GM18511 (cell line): ENCODE data around the gene GBF1.

ENCODE experiments used
- ATAC-seq: cut with Tn5 transposase; IDR thresholded peaks from one replicate; pipeline ENCODE4 v1.9.1; 2021; ENCODE audit warnings: mild to moderate bottlenecking, moderate library complexity; ENCODE audit not compliant: unreplicated experiment

Gene GBF1

GRCh38 chr10:102335184-102335583 lies 89.9 kb downstream of the GBF1 start:
- no peak for ATAC-seq

GRCh38 chr10:102341038-102341688 lies 95.8 kb downstream of the GBF1 start:
- no peak for ATAC-seq

DNA sequence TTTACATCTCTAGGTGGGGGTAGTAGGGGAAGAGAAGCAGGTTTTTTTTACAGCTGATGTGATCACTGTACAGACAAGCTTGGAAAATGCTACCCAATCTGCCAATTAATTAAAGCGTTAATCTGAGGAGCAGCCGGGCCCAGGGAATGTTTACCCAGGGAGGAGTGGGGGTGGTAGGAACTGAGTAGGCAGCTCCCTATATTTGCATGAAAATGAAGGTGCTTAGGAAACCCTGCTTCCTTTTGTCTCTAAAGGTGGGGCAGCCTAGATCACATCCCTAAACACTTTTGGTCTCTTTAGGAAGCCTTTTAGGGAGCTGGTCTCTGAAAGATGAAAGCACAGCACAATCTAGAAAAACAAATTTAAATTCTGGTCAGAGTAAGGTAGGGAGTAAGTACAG lies 97.1 kb downstream of the GBF1 start:
- no peak for ATAC-seq

DNA sequence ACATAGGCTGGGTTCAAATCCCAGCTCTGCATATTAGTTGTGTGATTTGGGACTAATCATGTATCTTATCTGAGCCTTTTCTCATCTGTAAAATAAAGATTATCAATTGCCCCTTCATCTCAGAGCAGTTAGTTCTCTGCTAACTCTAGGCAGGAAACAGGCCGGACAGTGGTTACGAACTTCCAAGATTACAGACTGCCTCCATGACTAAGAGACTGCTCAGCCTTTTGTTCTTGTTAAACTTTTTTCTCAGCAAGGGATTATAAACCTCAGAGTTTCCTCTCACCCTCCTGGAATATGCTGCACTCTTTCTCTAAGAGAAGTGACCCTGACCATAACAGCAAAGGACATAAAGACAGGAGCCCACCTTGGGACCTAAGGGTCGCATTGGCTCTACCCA lies 97.6 kb downstream of the GBF1 start:
- no peak for ATAC-seq

GRCh38 chr10:102344067-102344466 lies 98.7 kb downstream of the GBF1 start:
- ATAC-seq, result no peak

DNA sequence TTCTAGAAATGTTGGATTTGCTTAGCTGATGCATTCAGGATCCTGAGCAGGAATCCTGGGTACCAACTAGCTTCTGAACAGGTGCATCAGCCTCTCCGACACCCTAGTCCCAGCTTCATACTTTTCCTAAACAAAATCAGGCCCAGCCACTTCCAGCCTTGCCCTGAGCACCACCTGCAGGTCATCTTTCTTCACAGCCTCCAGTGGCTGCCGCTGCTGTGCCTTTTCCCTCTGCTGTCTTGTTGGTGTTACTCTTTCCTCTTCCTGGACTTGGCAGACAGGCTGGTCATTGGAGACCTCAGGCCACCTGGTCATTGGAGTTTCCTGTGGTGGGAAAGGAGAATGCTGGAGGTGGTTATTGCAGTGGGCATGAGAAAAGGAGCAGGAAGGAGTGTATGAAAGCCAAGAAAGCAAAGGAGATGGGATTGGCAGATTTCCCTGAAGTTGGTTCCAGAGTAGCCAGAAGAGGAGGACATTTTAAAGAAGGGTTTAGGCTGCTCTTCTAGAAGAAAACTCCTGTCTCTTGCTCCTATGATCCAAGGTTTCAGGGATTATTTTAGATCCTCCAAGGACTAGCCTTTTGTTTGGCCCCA lies 102.0 kb downstream of the GBF1 start:
- ATAC-seq, result no peak

DNA sequence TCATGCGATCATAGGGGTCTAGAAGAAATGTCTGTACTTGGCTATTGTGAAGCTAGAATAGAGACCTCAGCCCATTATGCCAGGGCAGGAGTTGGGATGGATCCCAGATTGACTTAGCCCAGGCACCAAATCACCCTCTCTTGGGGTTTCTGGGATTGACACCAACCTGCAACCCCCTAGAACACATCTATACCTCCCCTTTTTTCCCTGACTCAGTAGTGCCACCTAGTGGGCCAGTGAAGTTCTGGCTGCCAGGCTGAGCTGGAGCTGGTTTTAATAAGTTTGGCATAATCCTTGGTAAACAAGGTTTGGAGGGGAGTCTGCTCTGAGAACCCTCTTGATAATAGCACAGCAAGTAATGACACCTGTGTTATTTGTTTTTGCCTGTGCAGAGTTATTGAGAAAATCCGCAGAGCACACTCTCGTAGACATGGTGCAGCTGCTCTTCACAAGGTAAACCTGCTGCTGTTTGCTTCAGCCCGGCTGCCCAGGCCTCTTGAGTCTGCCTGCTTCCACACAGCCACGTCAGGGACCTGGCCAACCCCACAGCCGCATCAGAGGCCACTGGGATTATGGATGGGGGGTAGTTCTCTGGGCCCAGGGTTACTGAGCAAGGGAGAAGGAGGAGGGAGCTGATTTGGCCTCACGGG lies 106.9 kb downstream of the GBF1 start:
- ATAC-seq, result no peak

- ATAC-seq, result no peak
These were observed 109.1 kb downstream of the GBF1 start for GRCh38 chr10:102354451-102354850.

DNA sequence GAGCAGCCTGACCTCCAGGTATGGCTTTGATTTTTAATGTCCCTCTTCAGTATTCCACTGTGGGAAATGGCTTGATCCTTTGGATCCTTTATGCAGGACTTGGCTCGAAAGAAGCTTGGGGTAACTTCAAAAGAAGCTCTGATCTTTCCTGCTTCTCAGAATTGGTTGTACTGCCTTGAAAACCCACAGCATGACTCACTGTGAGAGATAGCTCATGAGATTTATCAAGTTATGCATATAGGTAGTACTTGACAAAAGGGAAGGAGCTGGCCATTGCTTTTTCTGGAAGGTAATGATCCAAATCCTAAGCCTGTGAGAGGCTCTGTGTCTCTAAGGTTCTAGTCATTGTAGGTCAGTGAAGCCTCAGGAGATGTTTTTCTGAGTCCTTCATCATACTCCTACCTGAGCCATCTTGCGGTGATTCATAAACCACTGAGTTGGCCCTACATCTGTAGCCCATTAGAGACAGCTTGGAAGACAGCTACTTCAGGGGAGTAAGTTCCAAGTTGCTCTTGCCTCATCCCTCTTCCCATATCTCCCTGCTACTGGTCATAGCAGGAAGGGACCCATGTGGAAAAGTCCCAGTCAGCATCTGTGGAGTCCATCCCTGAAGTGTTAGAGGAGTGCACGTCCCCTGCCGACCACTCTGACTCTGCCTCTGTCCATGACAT lies 113.5 kb downstream of the GBF1 start:
- ATAC-seq, result no peak

DNA sequence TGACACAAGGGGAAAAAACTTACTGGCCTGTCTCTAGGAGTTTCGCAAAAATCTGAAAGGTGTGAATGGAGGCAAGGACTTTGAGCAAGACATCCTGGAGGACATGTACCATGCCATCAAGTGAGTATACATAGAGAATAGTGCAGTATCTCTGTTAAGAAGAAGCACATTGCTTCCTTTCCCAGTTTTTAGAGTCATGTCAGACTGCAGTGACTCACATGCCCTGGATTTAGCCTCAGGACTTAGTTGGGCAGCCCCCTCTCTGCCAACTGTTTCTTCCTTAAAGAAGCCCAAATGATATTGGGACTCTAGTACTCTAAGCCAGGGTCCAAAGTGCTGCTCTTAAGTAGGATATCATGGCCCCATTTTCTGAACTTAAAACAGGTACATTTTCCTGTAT lies 122.1 kb downstream of the GBF1 start:
- ATAC-seq, result no peak

- no peak for ATAC-seq
These were observed 122.7 kb downstream of the GBF1 start for GRCh38 chr10:102368077-102368476.

DNA sequence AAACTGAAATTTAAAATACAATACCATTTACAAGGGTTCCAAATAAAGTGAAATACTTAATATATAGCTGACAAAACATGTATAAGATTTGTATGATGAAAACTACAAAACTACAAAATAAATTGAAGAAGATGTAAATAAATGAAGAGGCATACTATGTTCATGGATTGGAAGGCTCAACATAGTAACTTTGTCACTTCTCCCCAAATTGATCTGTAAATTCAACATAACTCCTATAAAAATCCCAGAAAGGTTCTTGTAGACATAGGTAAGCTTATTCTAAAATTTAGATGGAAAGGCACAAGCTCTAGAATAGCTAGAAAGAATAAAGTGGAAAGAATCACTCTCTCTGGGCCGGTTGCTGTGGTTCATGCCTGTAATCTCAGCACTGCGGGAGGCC lies 126.0 kb downstream of the GBF1 start:
- ATAC-seq, result no peak

DNA sequence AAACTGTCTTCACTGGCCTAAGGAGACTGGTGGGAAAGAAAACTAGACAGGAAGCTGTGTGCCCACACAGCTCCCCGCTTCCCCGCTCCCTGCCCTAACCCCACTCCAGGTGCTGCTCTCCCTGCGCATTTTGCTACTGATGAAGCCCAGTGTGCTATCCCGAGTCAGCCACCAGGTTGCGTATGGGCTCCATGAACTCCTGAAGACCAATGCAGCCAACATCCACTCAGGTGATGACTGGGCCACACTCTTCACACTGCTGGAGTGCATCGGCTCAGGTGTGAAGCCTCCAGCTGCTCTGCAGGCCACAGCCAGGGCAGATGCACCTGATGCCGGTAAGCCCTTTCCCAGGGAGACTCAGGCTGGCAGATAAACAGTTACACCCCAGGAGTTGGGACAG lies 129.9 kb downstream of the GBF1 start:
- ATAC-seq, result no peak

DNA sequence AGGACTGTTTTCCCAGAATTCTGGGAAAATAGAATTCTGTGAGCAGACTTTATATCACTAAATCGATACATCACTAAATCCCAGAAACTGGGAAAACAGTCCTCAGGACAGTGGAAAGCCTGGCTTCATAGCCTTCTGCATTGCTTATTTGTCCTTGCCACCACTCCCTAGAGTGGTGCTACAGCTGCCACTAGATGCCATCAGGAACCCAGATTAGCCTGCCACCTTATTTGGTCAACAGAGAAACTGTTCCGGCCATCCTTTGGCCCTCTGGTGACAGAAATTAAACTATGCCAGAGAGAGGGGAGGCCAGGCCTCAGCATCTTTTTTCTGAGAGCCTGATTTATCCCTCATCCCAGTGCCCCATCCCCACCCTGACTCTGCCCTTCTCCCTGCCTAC lies 130.5 kb downstream of the GBF1 start:
- ATAC-seq, result no peak

DNA sequence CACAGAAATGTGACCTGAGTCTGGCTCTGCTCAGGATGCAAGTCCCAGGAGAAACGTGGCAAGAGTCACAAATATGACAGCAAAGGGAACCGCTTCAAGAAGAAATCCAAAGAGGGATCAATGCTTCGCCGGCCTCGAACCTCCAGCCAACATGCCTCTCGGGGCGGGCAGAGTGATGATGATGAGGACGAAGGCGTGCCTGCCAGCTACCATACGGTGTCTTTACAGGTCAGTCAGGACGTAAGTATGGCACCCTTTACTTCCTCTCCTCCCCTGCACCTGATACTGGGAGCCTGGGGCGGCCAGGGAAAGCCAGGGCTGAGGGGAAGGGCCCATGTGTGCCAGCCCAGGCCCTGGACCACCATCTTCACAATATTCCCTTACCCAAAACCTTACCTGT lies 131.6 kb downstream of the GBF1 start:
- ATAC-seq, result no peak

DNA sequence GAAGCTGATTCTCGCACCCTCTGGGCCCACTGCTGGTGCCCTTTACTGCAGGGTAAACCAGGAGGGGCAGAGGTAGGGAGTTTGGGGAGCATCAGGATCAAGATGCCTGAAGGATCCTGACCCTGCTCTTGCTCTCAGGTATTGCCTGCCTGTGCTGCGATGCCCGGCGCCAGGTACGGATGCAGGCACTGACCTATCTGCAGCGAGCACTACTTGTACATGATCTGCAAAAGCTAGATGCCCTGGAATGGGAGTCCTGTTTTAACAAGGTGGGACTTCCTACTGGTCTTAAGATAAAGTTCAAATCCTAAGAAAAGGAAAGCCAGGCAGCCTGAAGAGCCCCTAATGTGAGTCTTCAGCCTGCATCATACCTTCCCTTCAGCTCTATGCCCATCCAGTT lies 134.1 kb downstream of the GBF1 start:
- ATAC-seq, result no peak

DNA sequence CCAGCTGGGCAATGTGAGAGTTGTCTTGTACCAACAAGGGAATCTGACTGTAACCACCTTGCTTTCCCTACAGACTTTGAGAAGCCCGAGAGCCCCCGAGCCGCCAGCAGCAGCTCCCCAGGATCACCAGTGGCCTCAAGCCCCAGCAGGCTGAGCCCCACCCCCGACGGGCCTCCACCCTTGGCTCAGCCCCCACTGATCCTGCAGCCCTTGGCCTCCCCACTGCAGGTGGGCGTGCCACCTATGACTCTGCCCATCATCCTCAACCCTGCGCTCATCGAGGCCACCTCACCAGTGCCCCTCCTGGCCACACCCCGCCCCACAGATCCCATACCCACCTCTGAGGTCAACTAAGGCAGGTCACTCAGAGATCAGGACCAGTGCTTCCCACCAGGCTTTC lies 136.7 kb downstream of the GBF1 start:
- no peak for ATAC-seq

GRCh38 chr10:102382871-102383270 lies 137.5 kb downstream of the GBF1 start:
- no peak for ATAC-seq

GRCh38 chr10:102384053-102384452 lies 138.7 kb downstream of the GBF1 start:
- no peak for ATAC-seq

DNA sequence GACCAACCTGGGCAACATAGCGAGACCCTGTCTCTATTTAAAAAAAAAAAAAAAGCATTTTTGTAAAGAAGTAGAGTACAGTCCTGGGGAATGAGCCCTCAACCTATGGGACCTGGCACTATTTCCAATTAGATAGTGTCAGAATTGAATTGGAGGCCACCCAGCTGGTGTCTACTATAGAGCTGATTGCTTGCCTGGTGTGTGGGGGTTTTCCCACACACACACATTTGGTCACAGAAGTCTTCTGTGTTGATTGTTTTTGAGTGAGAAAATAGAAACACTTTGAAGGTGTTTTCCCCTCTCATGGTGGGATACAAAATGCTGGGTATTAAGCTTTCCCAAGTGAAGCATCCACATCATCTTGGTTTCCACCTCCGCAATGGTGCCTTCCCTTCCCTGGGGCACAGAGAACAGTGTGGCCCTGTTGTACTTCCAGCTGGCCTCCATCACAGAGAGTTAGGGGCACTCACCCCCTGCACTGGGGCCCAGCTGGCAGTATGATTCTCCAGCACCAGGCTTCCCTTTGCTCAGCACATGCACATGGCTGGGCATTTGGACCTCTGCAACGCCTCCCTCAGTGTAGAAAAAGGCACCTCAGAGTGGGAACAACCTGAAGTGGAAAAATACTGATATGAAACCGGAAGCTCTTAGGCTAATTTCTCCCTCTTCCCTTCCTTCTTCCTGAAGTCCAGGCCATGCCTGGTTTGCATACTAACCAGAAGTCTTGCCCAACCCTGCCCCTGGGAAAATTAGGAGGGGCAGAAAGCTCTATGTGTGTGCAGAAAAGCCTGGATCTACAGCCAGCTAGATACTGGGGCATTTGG lies 139.5 kb downstream of the GBF1 start:
- ATAC-seq, result no peak

GRCh38 chr10:102389894-102390293 lies 144.6 kb downstream of the GBF1 start:
- ATAC-seq, result no peak
